SJSA1 (cell line): Measurements from ENCODE around the gene DLK2. TPM values are rescaled to one million over a fixed set of nuclear protein-coding genes. Genes with fewer than 3 reads are reported as not detected.
A peak's percentile ranks its signal among the peaks of the same experiment; 100 is the strongest.
"Not testable (repeated sequence)": the region's sequence is repeated elsewhere in the genome, so short reads cannot be mapped to it uniquely, and the experiment has no call there.

ENCODE experiments used
- DNase-seq, 2 experiments: peaks; one replicate each; pipeline ENCODE4 v3.0.0-alpha.2; 2015 to 2020; ENCODE audit warnings: low spot score in 2 of 2, low read depth in 1 of 2
- H3K27ac ChIP-seq: fragments of 250-450 bp; sonication (Bioruptor Pico); 2 replicates; pipeline ENCODE4 v1.5.1; 2020; ENCODE audit warnings: mild to moderate bottlenecking, moderate library complexity
- H3K27me3 ChIP-seq: fragments of 250-450 bp; sonication (Bioruptor Pico); replicated peaks from 2 replicates; pipeline ENCODE4 v1.5.1; 2020; ENCODE audit warnings: mild to moderate bottlenecking, moderate library complexity
- H3K36me3 ChIP-seq: fragments of 250-450 bp; sonication (Bioruptor Pico); 2 replicates; pipeline ENCODE4 v1.5.1; 2020; ENCODE audit warnings: mild to moderate bottlenecking
- H3K4me1 ChIP-seq: fragments of 250-450 bp; sonication (Bioruptor Pico); replicated peaks from 2 replicates; pipeline ENCODE4 v1.6.1; 2021; ENCODE audit warnings: mild to moderate bottlenecking
- H3K4me3 ChIP-seq: fragments of 250-450 bp; sonication (Bioruptor Pico); 2 replicates; pipeline ENCODE4 v1.5.1; 2020; ENCODE audit warnings: mild to moderate bottlenecking
- H3K9me3 ChIP-seq: fragments of 250-450 bp; sonication (Bioruptor Pico); replicated peaks from 2 replicates; pipeline ENCODE4 v1.5.1; 2020; ENCODE audit warnings: mild to moderate bottlenecking
- total RNA-seq: library from RNA; depleted of rRNA; stranded (reverse); fragments of >200 nt; shearing (Covaris generic); gene quantifications from 2 replicates; pipeline ENCODE4 v1.2.3, GENCODE V29; 2014

DLK2 gene
- total RNA-seq, 1 experiment from 2014 or later, result 0.16 TPM

DNA sequence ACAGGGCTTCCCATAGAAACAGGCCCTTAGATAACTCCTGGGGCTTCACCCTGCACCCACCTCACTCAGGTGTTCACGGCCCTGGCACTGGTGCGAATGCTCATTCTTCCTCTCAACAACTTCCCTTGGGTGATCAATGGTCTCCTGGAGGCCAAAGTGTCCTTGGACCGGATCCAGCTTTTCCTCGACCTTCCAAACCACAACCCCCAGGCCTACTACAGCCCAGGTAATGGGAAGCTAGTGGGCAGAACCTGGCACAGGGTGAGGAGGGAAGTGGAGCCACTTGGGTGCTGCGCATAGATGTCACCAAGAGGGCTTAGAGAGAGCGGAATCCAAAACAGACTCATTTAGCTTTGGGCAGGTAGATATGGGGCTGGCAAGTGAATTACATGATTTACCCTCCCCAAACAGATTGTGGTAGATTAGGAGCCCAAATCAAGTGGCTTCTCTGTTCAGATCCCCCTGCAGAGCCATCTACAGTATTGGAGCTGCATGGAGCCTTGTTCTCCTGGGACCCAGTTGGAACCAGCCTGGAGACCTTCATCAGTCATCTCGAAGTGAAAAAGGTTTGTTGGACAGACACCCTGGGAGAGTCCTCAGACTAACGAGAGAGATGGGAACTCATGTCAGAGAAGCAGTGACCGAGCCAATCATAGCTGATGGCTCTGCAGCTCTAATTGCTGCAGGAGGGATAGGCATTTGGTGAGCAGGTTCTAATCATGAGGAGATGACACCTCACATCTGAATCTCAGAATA, 19.5 kb downstream of the DLK2 start:
- H3K27ac ChIP-seq, result no peak overlapping the region
- peaks cover 26% of the 10 kb centered on the region for H3K36me3 ChIP-seq
- H3K4me1 ChIP-seq, result peaks cover 15% of the 10 kb centered on the region
- no peak overlapping the region for H3K4me3 ChIP-seq
- H3K27me3 ChIP-seq, result no peaks in the 10 kb centered on the region
- DNase-seq, result no peak
- H3K9me3 ChIP-seq, result no peaks in the 10 kb centered on the region

DNA sequence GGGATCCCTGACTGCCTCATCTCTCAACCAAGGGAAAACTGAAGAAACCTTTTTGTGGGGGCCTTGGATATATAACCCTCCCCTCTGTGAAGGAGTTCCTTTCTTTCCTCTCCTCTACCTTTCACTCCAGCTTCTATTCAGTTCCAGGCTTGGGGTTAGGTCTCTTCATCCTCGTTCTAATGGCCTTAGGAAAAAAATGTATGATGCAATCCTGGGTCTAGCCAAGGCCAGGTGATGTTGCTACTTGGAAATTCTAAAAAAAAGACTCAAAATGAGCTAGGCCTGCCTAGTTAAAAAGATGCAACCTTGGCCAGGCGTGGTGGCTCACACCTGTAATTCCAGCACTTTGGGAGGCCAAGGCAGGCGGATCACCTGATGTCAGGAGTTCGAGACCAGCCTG, 20.4 kb downstream of the DLK2 start:
- Histone ChIP-seq H3K27me3 (no peaks in the 10 kb centered on the region), H3K36me3 (peaks cover 24% of the 10 kb centered on the region), H3K4me3 (no peak overlapping the region)

DNA sequence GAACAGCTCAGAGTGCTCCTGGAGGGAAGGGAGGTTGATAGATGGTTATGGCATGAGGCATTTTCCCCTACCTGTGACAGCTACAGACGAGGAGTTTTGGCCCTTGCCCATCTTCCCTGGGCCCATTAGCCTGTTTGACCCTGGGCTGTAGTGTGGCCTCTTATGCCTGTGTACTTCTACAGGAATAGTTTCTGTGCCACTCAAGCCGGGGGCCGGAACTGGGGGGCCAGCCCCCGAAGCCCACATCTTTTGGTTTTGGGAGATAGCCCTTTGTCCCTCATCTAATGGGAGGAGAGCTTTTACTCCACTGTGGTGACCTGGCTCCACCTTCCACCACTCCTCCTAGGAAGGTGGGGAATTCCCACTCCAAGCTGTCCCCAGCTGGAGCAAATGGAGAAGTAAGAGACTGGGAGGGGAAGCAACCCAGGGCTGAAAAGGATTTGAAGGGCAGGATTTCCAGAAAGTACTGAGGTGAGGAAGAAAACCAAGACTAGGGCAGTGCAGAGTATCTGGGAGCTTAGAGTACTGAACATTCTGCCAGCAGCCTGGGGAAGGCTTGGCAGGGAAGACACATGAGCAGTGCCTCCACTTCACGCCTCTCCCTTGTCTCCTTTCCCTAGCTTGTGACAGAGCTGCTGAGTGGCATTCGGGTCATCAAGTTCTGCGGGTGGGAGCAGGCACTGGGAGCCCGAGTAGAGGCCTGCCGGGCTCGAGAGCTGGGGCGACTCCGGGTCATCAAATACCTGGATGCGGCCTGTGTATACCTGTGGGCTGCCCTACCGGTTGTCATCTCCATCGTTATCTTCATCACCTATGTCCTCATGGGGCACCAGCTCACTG, 21.1 kb downstream of the DLK2 start:
- Histone ChIP-seq H3K4me1 (peaks cover 15% of the 10 kb centered on the region), H3K4me3 (no peak overlapping the region), H3K9me3 (no peaks in the 10 kb centered on the region), H3K27me3 (no peaks in the 10 kb centered on the region), H3K36me3 (peaks cover 24% of the 10 kb centered on the region), H3K27ac (no peak overlapping the region)
- no peak for DNase-seq

More for the DNA sequence above, 20.4 kb downstream of the DLK2 start:
- Histone ChIP-seq H3K4me1 (peaks cover 15% of the 10 kb centered on the region), H3K27ac (no peak overlapping the region), H3K9me3 (no peaks in the 10 kb centered on the region)
- no peak for DNase-seq

DNA sequence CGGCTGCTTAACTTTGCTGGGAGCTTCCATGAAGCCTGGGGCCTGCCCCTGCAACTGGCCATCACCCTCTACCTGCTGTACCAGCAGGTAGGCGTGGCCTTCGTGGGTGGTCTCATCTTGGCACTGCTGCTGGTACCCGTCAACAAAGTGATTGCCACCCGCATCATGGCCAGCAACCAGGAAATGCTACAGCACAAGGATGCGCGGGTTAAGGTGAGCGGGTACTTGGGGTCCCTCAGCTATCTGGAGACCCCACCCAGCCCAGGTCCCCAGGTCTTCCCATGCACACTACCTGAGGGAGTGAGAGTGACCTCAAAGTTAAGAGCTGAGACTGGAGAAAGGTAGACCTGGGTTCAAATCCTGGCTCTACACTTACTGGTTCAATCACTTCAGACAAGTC, 22.2 kb downstream of the DLK2 start:
- peaks cover 20% of the 10 kb centered on the region for H3K36me3 ChIP-seq
- H3K4me3 ChIP-seq, result no peak overlapping the region

GRCh38 chr6:43432009-43432945, 23.1 kb downstream of the DLK2 start:
- H3K36me3 ChIP-seq, result peaks cover 23% of the 10 kb centered on the region
- DNase-seq, result no peak

More for the DNA sequence above, 22.2 kb downstream of the DLK2 start:
- H3K9me3 ChIP-seq, result no peaks in the 10 kb centered on the region
- DNase-seq, result no peak
- no peaks in the 10 kb centered on the region for H3K27me3 ChIP-seq
- peaks cover 23% of the 10 kb centered on the region for H3K4me1 ChIP-seq
- H3K27ac ChIP-seq, result no peak overlapping the region

DNA sequence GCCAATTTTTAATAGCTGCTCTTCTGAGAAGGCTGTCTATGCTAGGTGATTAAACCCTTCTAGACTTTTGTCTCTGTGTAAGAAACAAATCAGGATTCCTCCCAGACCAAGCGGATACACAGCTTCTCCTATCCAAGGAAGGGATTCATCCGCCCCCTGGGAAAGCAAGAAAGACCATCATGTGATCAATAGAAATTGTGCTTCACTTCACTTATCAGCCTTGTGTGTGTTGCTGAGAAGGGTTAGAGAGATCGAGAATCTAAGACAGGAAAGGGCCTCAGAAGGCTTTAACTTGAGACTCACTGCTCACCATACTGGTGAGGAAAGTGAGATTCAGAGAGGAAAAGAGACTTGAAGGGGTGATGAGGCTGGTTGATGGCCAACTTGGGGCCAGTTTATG, 26.5 kb downstream of the DLK2 start:
- DNase-seq, result no peak
- Histone ChIP-seq H3K4me3 (no peak overlapping the region), H3K4me1 (peaks cover 13% of the 10 kb centered on the region)

More at GRCh38 chr6:43432009-43432945, 23.1 kb downstream of the DLK2 start:
- H3K4me3 ChIP-seq, result no peak overlapping the region
- H3K9me3 ChIP-seq, result no peaks in the 10 kb centered on the region
- no peaks in the 10 kb centered on the region for H3K27me3 ChIP-seq
- H3K27ac ChIP-seq, result no peak overlapping the region
- peaks cover 24% of the 10 kb centered on the region for H3K4me1 ChIP-seq

GRCh38 chr6:43428112-43428570, 27.2 kb downstream of the DLK2 start:
- Histone ChIP-seq H3K36me3 (peaks cover 16% of the 10 kb centered on the region), H3K27ac (peak overlapping the region; percentile 31; the same call in 1 of the 2 replicates), H3K9me3 (no peaks in the 10 kb centered on the region), H3K4me1 (peaks cover 13% of the 10 kb centered on the region), H3K27me3 (no peaks in the 10 kb centered on the region), H3K4me3 (peak overlapping the region; percentile 69)
- peak in 1 of 2 experiments; percentile 11 for DNase-seq

More for the DNA sequence above, 26.5 kb downstream of the DLK2 start:
- peaks cover 16% of the 10 kb centered on the region for H3K36me3 ChIP-seq
- no peak overlapping the region for H3K27ac ChIP-seq
- no peaks in the 10 kb centered on the region for H3K9me3 ChIP-seq
- H3K27me3 ChIP-seq, result no peaks in the 10 kb centered on the region

- Histone ChIP-seq H3K36me3 (peaks cover 14% of the 10 kb centered on the region), H3K4me3 (peak within 1 kb of the TSS; percentile 69), H3K9me3 (no peaks in the 10 kb centered on the region), H3K27me3 (no peaks in the 10 kb centered on the region), H3K27ac (peak within 1 kb of the TSS; percentile 31), H3K4me1 (peaks cover 13% of the 10 kb centered on the region)
- peak; percentile 95 to 97 for DNase-seq
Measured at GRCh38 chr6:43427406-43428111, 27.8 kb downstream of the DLK2 start, which contains the start of gene ABCC10. Gene ABCC10 (plus strand): TSS chr6:43427541. CDS start chr6:43427979, 438 bp downstream.

DNA sequence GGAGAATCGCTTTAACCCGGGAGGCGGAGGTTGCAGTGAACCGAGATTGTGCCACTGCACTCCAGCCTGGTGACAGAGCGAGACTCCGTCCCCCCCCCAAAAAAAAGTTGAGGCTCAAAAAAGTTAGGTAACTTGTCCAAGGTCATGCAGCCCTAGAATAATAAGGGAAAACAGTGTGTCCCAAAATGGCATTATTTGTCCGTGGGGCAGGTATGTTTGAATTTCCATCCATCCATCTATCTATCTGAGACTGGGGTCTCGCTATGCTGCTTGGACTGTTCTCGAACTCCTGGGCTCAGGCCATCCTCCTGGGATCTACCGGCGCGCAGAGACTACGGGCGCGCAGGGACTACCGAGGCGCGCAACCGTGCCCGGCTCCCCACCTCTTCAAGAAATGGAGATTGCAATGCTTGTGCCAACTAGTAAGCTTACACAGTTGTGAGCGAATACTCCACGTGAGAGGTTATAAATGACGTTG, 28.4 kb downstream of the DLK2 start:
- peak overlapping the region; percentile 31 for H3K27ac ChIP-seq
- DNase-seq, result no peak

DNA sequence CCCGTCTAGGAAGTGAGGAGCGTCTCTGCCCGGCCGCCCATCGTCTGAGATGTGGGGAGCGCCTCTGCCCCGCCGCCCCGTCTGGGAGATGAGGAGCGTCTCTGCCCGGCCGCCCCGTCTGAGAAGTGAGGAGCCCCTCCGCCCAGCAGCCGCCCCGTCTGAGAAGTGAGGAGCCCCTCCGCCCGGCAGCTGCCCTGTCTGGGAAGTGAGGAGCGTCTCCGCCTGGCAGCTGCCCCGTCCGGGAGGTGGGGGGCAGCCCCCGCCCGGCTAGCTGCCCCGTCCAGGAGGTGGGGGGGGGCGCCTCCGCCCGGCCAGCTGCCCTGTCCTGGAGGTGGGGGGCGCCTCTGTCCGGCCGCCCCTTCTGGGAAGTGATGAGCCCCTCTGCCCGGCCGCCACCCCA, 30.3 kb downstream of the DLK2 start:
- DNase-seq, H3K27ac ChIP-seq: not testable (repeated sequence)

More for the DNA sequence above, 28.4 kb downstream of the DLK2 start:
- peaks cover 13% of the 10 kb centered on the region for H3K4me1 ChIP-seq
- H3K9me3 ChIP-seq, result no peaks in the 10 kb centered on the region
- H3K36me3 ChIP-seq, result peaks cover 8% of the 10 kb centered on the region
- peak overlapping the region; percentile 69 for H3K4me3 ChIP-seq
- H3K27me3 ChIP-seq, result no peaks in the 10 kb centered on the region

DNA sequence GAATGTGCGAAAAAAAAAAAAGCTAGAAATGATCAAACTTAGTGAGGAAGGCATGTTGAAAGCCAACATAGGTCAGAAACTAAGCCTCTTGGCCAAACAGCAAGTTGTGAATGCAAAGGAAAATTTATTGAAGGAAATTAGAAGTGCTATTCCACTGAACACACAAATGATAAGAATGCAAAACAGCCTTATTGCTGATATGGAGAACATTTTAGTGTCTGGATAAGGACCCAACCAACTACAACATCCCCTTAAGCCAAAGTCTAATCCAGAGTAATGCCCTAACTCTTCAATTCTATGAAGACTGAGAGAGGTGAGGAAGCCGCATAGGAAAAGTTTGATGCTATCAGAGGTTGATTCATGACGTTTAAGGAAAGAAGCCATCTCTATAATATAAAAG, 33.5 kb downstream of the DLK2 start:
- no peak overlapping the region for H3K27ac ChIP-seq
- H3K9me3 ChIP-seq, result no peaks in the 10 kb centered on the region
- H3K4me1 ChIP-seq, result peaks cover under 1% of the 10 kb centered on the region
- 0 out of 2 replicates have a peak, but pooled peaks cover 3% of the 10 kb centered on the region for H3K27me3 ChIP-seq
- H3K4me3 ChIP-seq, result no peak overlapping the region
- H3K36me3 ChIP-seq, result no peaks in the 10 kb centered on the region
- no peak for DNase-seq

More for the DNA sequence above, 30.3 kb downstream of the DLK2 start:
- not testable (repeated sequence) for H3K9me3 ChIP-seq, H3K4me3 ChIP-seq, H3K36me3 ChIP-seq, H3K27me3 ChIP-seq
- H3K4me1 ChIP-seq, result peaks cover 13% of the 10 kb centered on the region

DNA sequence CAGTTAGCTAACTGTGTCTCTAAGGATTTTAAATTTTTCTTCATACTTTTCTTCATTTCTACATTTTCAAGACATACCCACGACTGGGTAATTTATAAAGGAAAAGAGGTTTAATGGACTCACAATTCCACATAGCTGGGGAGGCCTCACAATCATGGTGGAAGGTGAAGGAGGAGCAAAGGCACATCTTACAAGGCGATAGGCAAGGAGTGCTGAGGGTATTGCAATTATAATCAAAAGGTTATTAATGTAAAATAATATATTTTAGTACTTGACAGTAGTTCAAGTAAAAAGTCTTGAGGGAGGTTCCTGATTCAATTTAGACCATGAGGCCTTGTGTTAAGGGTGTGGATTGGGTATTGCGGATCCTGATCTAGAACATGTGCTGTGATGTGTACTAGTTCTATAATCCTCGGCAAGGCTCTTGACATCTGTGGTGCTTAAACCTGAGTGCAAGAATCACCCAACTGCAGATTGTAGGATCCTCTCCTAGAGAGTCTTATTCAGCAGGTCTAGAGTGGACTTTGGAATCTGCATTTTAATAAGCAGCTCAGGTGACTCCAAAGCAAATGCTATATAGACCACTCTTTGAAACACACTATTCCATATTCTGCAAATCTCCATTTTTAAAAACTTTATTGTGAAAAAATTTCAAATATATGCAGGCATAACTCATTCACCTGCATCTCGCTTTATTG, 35.2 kb downstream of the DLK2 start:
- Histone ChIP-seq H3K27ac (no peak overlapping the region), H3K27me3 (0 out of 2 replicates have a peak, but pooled peaks cover 3% of the 10 kb centered on the region), H3K9me3 (no peaks in the 10 kb centered on the region), H3K36me3 (no peaks in the 10 kb centered on the region), H3K4me3 (no peak overlapping the region), H3K4me1 (no peaks in the 10 kb centered on the region)
- DNase-seq, result no peak
